HUES64 (cell line): ENCODE results near the gene LCE6A.

ENCODE experiments used
- H3K27ac ChIP-seq: 2 replicates; pipeline ENCODE4 v1.7.0; 2013; ENCODE audit warnings: low read depth, low read length, inconsistent platforms
- H3K27me3 ChIP-seq: 2 replicates; pipeline ENCODE4 v1.6.1; 2013; ENCODE audit warnings: mild to moderate bottlenecking, low read length; ENCODE audit not compliant: insufficient read depth
- H3K36me3 ChIP-seq: 2 replicates; pipeline ENCODE4 v1.6.1; 2013; ENCODE audit warnings: mild to moderate bottlenecking, low read length; ENCODE audit not compliant: insufficient read depth
- H3K4me1 ChIP-seq: 2 replicates; pipeline ENCODE4 v1.6.1; 2013; ENCODE audit warnings: mild to moderate bottlenecking, low read length, moderate library complexity; ENCODE audit not compliant: insufficient read depth
- H3K4me3 ChIP-seq: 2 replicates; pipeline ENCODE4 v1.5.1; 2013; ENCODE audit warnings: mild to moderate bottlenecking, low read length, moderate library complexity
- H3K9ac ChIP-seq: 2 replicates; pipeline ENCODE4 v1.6.1; 2013; ENCODE audit warnings: mild to moderate bottlenecking, low read depth, low read length
- H3K9me3 ChIP-seq: 2 replicates; pipeline ENCODE4 v1.6.1; 2013; ENCODE audit warnings: low read depth, low read length; ENCODE audit not compliant: insufficient read depth
- WGBS: fragments of 150-250, 120-280 bp; methylation state at CpG from one replicate; pipeline ENCODE4 v1.1.7; 2013; ENCODE audit warnings: missing lambda C conversion rate; 5-methylcytosine and 5-hydroxymethylcytosine counted together

LCE6A gene

DNA sequence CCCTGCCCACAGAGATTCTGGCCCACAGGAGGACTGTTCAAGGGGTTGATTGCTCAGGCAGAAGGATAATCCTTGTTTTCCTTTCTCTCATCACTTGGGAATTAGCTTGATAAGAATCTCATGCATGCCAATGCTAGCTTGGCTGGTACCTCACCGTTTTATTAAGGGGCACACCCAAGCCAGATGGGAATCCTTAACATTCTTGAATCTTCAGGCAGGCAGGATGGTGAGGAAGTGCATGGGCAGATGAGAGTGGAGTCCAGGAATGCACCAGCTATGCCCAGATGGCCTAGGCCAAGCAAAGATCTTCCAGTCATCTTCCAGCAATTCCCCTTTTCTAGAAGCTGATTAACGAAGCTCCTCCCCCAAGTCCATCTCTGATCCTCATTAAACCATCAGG lies 13.0 kb downstream of the LCE6A start:
- no peak overlapping the region for H3K9ac ChIP-seq
- H3K36me3 ChIP-seq, result no peaks in the 10 kb centered on the region
- no peak overlapping the region for H3K4me3 ChIP-seq
- no peaks in the 10 kb centered on the region for H3K27me3 ChIP-seq
- 16% methylated on average over 2 of the region's 2 CpGs for WGBS
- no peak overlapping the region for H3K27ac ChIP-seq
- H3K4me1 ChIP-seq, result no peaks in the 10 kb centered on the region
- H3K9me3 ChIP-seq, result peaks cover 92% of the 10 kb centered on the region

DNA sequence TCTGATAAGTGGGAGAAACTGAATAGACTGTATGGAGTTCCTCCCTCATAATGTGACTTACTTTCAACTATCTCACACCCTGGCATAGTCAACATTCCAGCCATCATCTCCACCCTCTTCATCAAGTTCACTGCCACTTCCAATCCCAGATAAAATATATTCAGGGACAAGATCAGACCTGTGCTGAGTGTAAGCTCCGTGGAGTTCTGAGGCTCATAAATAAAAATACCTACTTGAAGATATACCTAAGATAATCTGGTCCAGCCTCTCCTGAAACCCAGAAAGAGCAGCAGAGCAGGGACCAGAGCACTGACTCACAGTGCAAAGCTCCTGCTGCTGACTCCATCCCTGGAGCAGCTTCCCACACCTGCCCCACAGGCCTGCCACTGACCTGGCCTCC lies 15.4 kb downstream of the LCE6A start:
- no peak overlapping the region for H3K9ac ChIP-seq
- H3K36me3 ChIP-seq, result no peaks in the 10 kb centered on the region
- 80% methylated on average over 1 of the region's 1 CpG for WGBS
- H3K27ac ChIP-seq, result no peak overlapping the region
- H3K4me1 ChIP-seq, result no peaks in the 10 kb centered on the region
- no peaks in the 10 kb centered on the region for H3K27me3 ChIP-seq
- H3K9me3 ChIP-seq, result peaks cover 97% of the 10 kb centered on the region
- H3K4me3 ChIP-seq, result no peak overlapping the region

DNA sequence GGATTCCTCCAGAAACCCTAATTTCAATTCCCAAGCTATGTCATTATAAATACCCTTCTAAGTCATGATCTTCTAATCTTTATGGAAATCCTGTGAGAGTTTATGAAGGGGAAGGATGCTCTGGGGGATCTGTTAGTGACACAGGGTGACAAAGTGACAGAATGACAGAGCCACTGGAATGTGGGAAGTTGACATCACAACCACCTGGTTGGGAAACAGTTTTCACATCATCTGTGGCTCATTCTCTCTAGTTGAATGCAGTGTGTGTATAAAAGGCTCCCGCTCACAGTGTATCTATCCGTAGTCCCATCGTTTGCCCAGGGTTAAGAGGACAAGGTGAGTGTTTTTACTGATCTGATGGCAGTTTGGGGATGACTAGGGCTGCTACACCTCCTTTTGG lies 17.0 kb downstream of the LCE6A start, which contains the start of gene LCE7A:
TSS of gene LCE7A (plus strand) at position 301 of the 400 bp plus-strand sequence. CDS start 702 bp downstream, outside the sequence.
- Histone ChIP-seq H3K4me3 (no peak within 1 kb of the TSS), H3K4me1 (no peaks in the 10 kb centered on the region), H3K27me3 (no peaks in the 10 kb centered on the region), H3K9ac (no peak within 1 kb of the TSS), H3K27ac (no peak within 1 kb of the TSS), H3K36me3 (no peaks in the 10 kb centered on the region), H3K9me3 (peaks cover 99% of the 10 kb centered on the region)
- WGBS, result 78% methylated on average over 3 of the region's 3 CpGs

DNA sequence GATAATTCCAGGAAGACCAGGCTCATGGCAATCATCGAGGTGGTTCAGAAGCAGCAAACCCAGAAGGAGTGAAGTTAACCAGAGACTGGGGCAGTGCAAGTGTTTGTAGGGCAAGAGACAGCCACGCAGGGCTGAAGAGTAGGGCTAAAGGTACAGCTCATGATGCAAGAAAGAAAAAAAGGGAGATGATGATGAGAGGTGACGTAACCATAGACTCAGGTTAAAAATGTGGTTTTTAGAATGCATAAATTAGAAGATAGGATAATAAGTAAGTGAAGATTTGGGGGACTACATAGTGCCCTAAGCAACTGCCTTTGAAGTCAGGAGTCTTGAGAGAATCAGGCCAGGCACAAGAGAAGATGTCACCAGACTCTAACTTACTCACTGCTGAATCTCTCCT lies 17.5 kb downstream of the LCE6A start:
- WGBS, result 65% methylated on average over 3 of the region's 3 CpGs
- Histone ChIP-seq H3K36me3 (no peaks in the 10 kb centered on the region), H3K4me3 (no peak overlapping the region), H3K27ac (no peak overlapping the region), H3K9me3 (peaks cover 99% of the 10 kb centered on the region), H3K9ac (no peak overlapping the region), H3K27me3 (no peaks in the 10 kb centered on the region), H3K4me1 (no peaks in the 10 kb centered on the region)

DNA sequence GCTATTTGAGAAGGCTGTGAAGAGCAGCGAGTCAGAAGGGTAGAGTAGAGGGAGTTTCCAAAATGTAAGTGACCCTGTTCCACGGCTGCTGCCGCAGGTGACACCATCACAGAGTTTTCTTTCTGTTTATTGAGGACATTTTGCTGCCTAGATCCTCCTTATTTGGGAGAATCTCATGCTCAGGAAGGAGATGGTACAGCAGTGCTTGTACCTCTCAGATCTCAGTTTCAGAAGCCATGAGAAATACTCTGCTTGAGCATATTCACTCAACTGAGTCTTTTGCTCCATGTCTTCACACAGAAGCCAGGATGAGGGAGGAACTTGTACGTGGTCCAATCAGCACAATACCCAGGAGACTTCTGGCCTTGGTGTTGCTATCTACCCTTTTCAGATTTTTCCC lies 18.7 kb downstream of the LCE6A start:
- H3K9me3 ChIP-seq, result peaks cover 99% of the 10 kb centered on the region

DNA sequence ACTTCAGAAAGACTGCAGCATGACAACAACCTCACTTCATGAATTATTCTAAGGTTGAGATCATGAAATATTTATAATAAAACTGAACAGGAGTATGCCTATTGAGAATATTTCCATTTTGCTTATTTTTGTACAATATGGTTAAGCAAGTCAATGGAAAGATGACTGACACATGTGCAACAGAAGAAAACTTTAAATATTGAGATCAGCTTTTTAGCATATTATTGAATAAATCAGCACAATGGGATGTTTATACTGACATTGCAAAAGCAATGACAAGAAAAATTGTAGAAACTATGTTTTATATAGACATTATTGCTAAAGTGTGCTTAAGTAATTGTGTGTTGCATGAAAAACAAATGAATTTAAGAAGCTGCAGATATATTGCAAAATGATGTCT lies 21.8 kb downstream of the LCE6A start:
- Histone ChIP-seq H3K9ac (no peak overlapping the region), H3K4me3 (no peak overlapping the region), H3K27ac (no peak overlapping the region), H3K4me1 (no peaks in the 10 kb centered on the region), H3K27me3 (no peaks in the 10 kb centered on the region), H3K36me3 (no peaks in the 10 kb centered on the region), H3K9me3 (peaks cover 90% of the 10 kb centered on the region)

More for the DNA sequence above, 18.7 kb downstream of the LCE6A start:
- H3K36me3 ChIP-seq, result no peaks in the 10 kb centered on the region
- no peaks in the 10 kb centered on the region for H3K27me3 ChIP-seq
- 52% methylated on average over 4 of the region's 4 CpGs for WGBS
- no peaks in the 10 kb centered on the region for H3K4me1 ChIP-seq
- H3K9ac ChIP-seq, result no peak overlapping the region
- H3K27ac ChIP-seq, result no peak overlapping the region
- H3K4me3 ChIP-seq, result no peak overlapping the region

DNA sequence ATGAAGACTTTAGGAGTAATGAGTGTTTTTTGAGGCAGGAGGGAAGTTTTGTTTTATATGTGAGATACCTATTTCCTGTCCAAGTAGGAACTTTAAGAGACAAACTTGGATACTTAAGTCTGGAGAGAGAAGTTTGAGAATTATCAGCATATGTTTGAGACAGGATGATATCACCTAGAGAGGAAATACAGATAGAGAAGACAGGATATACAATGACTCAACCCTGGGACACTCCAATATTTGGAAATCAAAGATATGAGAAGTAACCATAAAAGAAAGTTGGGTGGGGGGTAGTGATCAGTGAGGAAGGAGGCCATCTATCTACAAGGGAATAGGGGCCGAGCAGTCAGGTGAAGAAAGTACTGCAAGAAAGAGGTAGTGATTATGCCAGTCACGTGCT lies 23.7 kb downstream of the LCE6A start:
- Histone ChIP-seq H3K4me1 (no peaks in the 10 kb centered on the region), H3K9ac (no peak overlapping the region), H3K4me3 (no peak overlapping the region), H3K27me3 (no peaks in the 10 kb centered on the region), H3K9me3 (peaks cover 71% of the 10 kb centered on the region), H3K36me3 (no peaks in the 10 kb centered on the region), H3K27ac (no peak overlapping the region)
- WGBS, result 75% methylated on average over 2 of the region's 2 CpGs

DNA sequence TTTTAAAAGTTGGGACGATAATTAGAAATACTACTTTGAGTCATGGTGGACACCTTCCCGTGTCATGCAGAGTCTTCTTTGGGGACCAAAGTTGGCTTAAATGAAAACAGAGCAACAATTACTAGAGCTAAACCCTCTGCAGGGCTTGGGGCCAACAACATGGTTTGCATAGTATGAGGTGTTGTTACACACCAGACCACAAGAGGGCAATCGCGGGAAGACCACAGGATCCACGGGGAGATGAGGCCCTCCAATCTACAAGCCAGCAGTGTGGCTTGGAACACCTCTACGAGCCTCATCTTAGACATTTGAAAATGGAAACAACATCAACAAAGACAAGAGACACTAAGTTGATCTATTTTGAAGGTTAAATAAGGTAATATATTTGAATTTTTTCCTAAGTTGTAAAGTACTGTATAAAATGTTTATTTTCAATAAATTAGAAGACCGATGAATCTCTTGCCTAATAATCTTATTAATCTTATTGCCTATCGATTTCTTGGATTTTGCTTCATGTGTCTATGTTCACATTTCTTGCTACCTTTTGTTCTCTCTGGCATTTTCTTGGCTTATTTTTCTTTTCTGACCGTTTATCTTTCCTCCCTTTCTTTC lies 27.3 kb downstream of the LCE6A start:
- no peaks in the 10 kb centered on the region for H3K36me3 ChIP-seq
- no peaks in the 10 kb centered on the region for H3K27me3 ChIP-seq
- peaks cover 46% of the 10 kb centered on the region for H3K9me3 ChIP-seq
- no peaks in the 10 kb centered on the region for H3K4me1 ChIP-seq
- no peak overlapping the region for H3K27ac ChIP-seq
- H3K9ac ChIP-seq, result no peak overlapping the region
- no peak overlapping the region for H3K4me3 ChIP-seq
- 40% methylated on average over 9 of the region's 9 CpGs for WGBS

DNA sequence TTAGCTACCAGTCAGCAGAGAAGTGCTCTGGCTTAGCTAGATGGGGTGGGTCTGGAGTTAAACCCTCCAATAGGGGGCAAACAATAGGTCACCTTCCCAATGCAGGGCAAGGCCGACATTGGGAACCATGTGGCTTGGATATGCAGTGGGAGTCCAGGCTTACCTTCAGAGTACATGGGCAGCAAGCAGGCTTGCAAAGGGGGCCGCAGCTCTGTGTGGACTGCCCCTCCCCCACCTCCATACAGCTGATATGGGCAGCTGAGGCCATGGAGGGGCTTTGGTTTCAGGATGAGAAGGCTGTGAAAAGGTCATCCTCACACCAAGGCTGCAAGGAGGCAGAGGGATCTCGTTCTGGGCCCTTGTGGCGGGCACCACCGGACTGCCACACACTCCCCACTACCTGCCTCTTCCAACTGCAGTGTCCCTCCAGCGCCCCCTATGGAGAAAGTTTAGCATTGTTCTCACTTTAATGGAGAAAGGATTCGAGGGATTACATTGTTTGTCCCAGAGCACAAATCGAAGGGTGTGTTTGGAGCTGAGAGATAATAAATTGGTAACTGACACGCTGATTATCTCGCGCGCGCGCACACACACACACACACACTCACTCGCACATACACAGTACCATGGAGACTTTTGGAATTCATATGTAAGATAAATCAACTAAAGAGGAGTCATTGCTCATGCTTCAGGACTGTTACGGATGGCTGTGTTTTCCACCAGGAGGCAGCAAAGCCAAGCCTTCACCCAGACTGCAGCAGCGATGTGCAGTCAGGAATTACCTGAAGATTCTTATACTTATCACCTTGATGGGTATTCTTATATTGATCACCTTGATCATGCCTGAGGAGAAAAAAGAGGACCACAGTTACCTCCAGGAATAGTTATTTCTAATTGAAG lies 28.4 kb downstream of the LCE6A start:
- no peaks in the 10 kb centered on the region for H3K4me1 ChIP-seq
- H3K4me3 ChIP-seq, result peak overlapping the region; percentile 24; the same call in 1 of the 2 replicates
- 55% methylated on average over 9 of the region's 17 CpGs for WGBS
- H3K9me3 ChIP-seq, result peaks cover 41% of the 10 kb centered on the region
- no peak overlapping the region for H3K9ac ChIP-seq
- H3K36me3 ChIP-seq, result no peaks in the 10 kb centered on the region
- no peaks in the 10 kb centered on the region for H3K27me3 ChIP-seq
- no peak overlapping the region for H3K27ac ChIP-seq

DNA sequence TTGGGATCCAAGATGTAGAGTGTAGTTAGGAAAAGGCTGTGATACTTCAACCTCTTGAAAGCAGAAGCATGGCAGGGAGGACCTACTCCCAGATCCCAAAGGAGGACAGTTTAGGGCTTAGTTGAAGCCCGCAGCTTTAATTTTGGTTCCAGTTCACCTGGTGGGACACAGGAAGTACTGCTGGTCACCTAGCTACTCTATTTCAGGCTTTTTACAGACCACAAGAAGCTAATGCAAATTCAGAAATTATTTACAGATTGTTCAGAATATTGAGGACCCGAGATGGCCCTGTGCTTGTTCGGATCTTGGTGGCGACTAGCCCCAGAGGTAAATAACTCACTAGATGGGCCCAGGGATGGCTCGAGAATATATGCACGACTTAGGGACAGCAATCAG lies 29.1 kb downstream of the LCE6A start:
- Histone ChIP-seq H3K9me3 (peaks cover 41% of the 10 kb centered on the region), H3K27me3 (no peaks in the 10 kb centered on the region), H3K36me3 (no peaks in the 10 kb centered on the region), H3K9ac (no peak overlapping the region), H3K27ac (no peak overlapping the region), H3K4me3 (no peak overlapping the region), H3K4me1 (no peaks in the 10 kb centered on the region)
- 82% methylated on average over 6 of the region's 6 CpGs for WGBS

DNA sequence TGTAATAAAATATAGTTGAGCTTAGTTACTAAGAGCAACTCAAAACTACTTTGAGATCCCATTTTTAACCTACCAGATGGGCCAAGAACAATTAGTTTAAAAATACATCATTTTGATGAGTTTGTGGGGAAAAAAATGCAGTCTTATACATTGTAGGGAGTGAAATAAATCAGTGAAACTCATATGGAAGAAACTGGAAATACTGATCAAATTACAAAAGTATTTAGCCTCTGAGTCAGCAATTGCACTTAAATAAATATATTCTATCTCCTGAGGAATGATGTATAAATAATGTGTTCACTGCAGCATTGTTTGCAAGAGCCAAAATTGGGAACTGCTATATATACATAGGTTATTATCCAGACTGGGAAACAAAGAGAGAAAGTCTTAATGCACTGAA lies 30.8 kb downstream of the LCE6A start:
- Histone ChIP-seq H3K36me3 (no peaks in the 10 kb centered on the region), H3K4me3 (no peak overlapping the region), H3K4me1 (no peaks in the 10 kb centered on the region), H3K27ac (no peak overlapping the region), H3K27me3 (no peaks in the 10 kb centered on the region), H3K9me3 (peaks cover 41% of the 10 kb centered on the region), H3K9ac (no peak overlapping the region)
